Measurements from ENCODE around the gene PITPNM1.

DNA sequence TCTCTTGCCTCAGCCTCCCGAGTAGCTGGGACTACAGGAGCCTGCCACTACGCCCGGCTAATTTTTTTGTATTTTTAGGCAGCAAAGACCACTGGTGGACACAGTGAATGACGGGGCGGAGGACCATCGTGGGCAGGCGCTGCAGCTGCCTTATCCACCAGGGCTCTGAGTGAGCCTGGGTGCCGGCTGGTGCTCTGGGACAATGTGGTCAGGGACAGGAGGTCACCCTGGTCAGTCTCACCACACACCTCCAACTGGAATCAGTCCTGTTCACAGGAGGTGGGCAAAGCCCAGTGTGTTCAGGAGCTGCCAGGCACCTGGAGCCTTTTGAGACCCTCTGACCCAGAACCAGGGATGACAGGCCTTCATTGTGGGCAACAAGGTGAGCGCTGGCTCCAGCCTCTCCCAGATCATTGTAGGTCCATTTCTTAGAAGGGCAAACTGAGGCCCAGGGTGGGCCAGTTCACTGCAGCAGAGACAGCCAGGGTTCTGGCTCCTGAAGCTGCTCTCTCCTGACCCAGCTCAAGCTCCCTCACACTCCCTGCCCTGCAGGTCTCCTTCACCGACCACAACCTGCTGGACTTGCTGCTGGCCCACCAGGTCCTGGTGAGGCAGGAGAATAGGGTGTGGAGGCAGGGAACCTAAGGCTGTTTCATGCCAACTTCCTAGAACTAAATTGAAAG is 33.8 kb upstream of the PITPNM1 start:
- TF ChIP-seq, protein P1, sequence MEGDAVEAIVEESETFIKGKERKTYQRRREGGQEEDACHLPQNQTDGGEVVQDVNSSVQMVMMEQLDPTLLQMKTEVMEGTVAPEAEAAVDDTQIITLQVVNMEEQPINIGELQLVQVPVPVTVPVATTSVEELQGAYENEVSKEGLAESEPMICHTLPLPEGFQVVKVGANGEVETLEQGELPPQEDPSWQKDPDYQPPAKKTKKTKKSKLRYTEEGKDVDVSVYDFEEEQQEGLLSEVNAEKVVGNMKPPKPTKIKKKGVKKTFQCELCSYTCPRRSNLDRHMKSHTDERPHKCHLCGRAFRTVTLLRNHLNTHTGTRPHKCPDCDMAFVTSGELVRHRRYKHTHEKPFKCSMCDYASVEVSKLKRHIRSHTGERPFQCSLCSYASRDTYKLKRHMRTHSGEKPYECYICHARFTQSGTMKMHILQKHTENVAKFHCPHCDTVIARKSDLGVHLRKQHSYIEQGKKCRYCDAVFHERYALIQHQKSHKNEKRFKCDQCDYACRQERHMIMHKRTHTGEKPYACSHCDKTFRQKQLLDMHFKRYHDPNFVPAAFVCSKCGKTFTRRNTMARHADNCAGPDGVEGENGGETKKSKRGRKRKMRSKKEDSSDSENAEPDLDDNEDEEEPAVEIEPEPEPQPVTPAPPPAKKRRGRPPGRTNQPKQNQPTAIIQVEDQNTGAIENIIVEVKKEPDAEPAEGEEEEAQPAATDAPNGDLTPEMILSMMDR (conservative IDR thresholded peaks at IDR 0.05; ENCODE audit: low read length): no peak
- no peak for TF ChIP-seq EZH2phosphoT487 (IDR thresholded peaks at IDR 0.05; ENCODE audit: borderline replicate concordance)

Data from Loucy (cell line).